Measurements from ENCODE around the gene SLC46A3. TPM values are rescaled to one million over a fixed set of nuclear protein-coding genes. Genes with fewer than 3 reads are reported as not detected.

Gene SLC46A3
- total RNA-seq, 1 donor from 2014 or later = 10.1 TPM

Other genes with a start within 250 kb of the SLC46A3 start
- 84.8 TPM for gene FLT1, start 223.8 kb downstream of the SLC46A3 start, total RNA-seq
- 49.2 TPM for gene POMP, start 59.8 kb downstream of the SLC46A3 start, total RNA-seq
- gene MTUS2, start 101.4 kb upstream of the SLC46A3 start, total RNA-seq = not detected